ENCODE measurements around the gene ZNF384.

ZNF384 gene

DNA sequence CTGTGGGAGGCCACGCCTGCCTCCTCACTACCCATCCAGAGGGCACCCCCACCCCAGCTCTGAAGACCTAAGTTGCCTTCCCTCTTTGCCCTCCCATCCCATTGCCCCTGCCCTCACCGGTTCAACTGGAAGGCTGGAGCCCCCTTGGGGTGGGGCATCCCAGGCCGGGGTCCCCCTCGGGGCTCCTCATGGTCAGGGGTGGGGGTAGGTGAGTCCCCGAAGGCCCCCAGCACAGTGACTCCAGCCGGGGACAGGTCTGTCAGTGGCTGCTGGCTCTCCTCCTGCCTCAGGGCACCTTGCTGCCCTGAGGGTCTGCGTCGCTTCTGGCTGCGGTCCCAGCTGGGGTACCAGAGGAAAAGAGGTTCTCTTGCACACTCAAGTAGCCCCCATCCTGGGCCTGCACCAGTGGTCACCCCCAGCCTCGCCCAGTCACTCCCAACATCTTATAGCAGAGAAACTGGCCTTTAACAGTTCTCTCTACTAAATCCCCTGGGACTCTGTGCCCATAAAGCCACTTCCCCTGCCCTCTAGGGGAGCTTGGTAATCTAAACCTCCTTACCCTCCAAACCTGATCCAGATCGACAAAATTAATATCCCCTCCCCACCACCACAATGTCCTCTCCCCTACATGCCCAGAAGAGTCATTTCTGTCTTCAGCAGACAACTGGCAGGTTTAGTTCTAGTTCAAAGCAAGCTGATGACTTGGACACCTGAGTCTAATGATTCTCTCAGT lies 6.3 kb upstream of the ZNF384 start:
- TF ChIP-seq JUND (IDR thresholded peaks at IDR 0.05; ENCODE audit: low read depth) = no peak
- DNase-seq (ENCODE audit: low read depth in 1 of 2, low spot score in 1 of 2) = no peak
- in situ Hi-C loops (cut with HindIII; ENCODE audit: low pct_unique_long_range_greater_than_20kb, low sequenced_read_pairs) = no loop called here

GRCh38 chr12:6694701-6695100 lies 5.5 kb upstream of the ZNF384 start:
- DNase-seq (ENCODE audit: low read depth in 1 of 2, low spot score in 1 of 2) = no peak
- in situ Hi-C loops (cut with HindIII; ENCODE audit: low pct_unique_long_range_greater_than_20kb, low sequenced_read_pairs) = no loop called here
- no peak for TF ChIP-seq JUND (IDR thresholded peaks at IDR 0.05; ENCODE audit: low read depth)

- no peak for TF ChIP-seq JUND (IDR thresholded peaks at IDR 0.05; ENCODE audit: low read depth)
- no peak for DNase-seq (ENCODE audit: low read depth in 1 of 2, low spot score in 1 of 2)
- in situ Hi-C loops (cut with HindIII; ENCODE audit: low pct_unique_long_range_greater_than_20kb, low sequenced_read_pairs) = no loop called here
These were observed 4.7 kb upstream of the ZNF384 start for GRCh38 chr12:6693832-6694355.

DNA sequence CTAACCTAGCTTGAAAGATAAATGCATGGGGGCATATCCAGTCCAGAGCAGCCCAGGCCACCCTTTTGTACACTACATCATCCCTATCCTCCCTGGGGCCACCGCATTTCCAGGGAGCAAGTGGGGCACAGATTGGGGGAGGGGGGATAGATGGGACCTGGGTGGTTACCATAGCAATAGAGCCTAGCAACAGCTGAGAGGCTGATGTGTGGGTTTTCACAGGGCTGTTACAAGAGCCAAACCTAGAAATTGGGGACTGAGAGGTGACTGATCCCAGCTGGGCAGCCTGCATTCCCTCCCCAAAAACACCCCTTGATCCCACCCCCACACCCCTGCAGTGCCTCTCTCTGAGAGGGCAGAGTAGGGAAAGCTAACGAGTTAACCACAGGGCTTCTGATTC lies 3.7 kb upstream of the ZNF384 start:
- in situ Hi-C loops (cut with HindIII; ENCODE audit: low pct_unique_long_range_greater_than_20kb, low sequenced_read_pairs) = no loop called here
- TF ChIP-seq JUND (IDR thresholded peaks at IDR 0.05; ENCODE audit: low read depth) = no peak

DNA sequence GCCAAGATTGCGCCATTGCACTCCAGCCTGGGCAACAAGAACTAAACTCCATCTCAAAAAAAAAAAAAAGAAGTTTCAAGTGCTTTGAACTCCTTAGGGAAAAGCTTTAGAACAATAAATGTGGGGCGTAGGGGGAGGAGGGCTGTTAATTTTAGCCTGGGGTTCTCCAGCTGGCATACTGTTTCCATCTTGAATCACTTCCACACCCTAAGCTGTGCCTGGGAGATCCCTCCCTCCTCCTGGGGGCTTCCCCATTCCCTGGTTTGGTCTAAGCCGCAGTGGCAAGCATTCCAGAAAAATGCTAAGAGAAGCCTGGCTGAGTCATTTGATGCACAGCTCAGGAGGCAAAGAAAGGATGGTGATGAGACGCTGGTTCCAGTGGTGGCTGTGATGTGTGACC lies 2.3 kb upstream of the ZNF384 start:
- in situ Hi-C loops (cut with HindIII; ENCODE audit: low pct_unique_long_range_greater_than_20kb, low sequenced_read_pairs) = no loop called here
- no peak for DNase-seq (ENCODE audit: low read depth in 1 of 2, low spot score in 1 of 2)
- TF ChIP-seq JUND (IDR thresholded peaks at IDR 0.05; ENCODE audit: low read depth) = no peak

More for the DNA sequence above, 3.7 kb upstream of the ZNF384 start:
- DNase-seq (ENCODE audit: low read depth in 1 of 2, low spot score in 1 of 2) = no peak

DNA sequence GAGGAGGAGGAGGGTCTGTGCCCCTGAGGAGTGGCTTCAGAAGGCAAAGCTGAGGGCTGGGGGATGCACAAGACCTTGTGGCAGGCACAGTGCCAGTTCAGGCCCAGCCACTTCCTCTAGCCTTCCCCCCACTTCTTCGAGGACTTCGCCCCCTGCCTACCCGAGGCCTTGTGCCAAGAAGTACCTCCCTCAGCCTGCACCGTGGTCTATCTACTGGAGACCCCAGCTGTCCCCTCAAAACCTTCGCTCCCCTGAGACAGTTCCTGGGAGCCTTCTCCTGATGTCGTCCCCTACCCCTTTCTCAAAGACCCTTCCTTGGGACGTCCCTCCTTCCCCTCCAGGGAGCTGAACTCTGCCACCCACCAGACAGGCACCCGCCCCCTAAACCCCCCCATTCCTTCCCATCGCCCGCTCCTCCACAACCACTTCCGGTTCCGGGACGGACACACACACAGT lies 604 bp downstream of the ZNF384 start:
- DNase-seq (ENCODE audit: low read depth in 1 of 2, low spot score in 1 of 2) = no peak
- TF ChIP-seq JUND (IDR thresholded peaks at IDR 0.05; ENCODE audit: low read depth) = no peak
- in situ Hi-C loops (cut with HindIII; ENCODE audit: low pct_unique_long_range_greater_than_20kb, low sequenced_read_pairs) = no loop called here

- TF ChIP-seq JUND (IDR thresholded peaks at IDR 0.05; ENCODE audit: low read depth) = no peak
- DNase-seq (ENCODE audit: low read depth in 1 of 2, low spot score in 1 of 2) = no peak
- in situ Hi-C loops (cut with HindIII; ENCODE audit: low pct_unique_long_range_greater_than_20kb, low sequenced_read_pairs) = no loop called here
These were observed 3.4 kb downstream of the ZNF384 start for GRCh38 chr12:6685814-6686213.

DNA sequence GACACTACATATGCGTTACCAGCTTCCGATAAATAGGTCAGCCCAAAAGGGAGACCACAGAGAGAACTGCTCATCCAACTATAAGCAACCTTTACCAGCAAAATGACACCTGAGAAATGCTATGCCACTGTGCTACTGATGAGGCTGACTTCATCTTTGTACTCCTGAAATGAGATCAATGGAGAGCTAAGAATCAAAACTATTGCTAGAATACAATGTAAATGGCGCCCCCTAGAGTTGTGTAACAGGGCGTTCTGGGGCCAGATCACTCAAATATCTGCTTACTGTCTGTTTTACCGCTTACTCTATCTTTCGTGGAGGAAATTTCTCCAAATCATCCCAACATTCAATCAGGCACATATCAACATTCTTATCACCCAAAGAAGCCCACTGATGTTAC lies 4.6 kb downstream of the ZNF384 start:
- TF ChIP-seq JUND (IDR thresholded peaks at IDR 0.05; ENCODE audit: low read depth) = no peak
- DNase-seq (ENCODE audit: low read depth in 1 of 2, low spot score in 1 of 2) = peak in 1 of 2 experiments; percentile 18
- in situ Hi-C loops (cut with HindIII; ENCODE audit: low pct_unique_long_range_greater_than_20kb, low sequenced_read_pairs) = no loop called here

DNA sequence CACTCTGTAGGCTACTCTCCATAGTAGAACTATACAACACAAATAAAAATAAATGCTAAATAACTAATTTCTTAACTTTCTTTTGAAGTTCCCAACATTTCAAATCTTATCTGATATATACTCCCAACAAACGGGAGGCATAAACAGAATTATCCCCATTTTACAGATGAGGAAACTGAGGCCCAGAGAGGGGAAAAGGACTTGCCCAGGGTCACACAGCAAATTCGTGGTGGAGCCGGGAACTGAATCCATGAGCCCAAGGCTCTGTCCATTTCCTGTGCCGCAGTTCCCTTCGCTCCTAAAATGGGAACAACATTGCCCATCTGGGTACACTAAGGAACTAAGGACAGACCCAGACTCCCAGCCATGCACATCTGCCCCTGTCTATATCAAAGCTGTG lies 12.2 kb downstream of the ZNF384 start:
- in situ Hi-C loops (cut with HindIII; ENCODE audit: low pct_unique_long_range_greater_than_20kb, low sequenced_read_pairs) = no loop called here
- no peak for TF ChIP-seq JUND (IDR thresholded peaks at IDR 0.05; ENCODE audit: low read depth)
- DNase-seq (ENCODE audit: low read depth in 1 of 2, low spot score in 1 of 2) = no peak

DNA sequence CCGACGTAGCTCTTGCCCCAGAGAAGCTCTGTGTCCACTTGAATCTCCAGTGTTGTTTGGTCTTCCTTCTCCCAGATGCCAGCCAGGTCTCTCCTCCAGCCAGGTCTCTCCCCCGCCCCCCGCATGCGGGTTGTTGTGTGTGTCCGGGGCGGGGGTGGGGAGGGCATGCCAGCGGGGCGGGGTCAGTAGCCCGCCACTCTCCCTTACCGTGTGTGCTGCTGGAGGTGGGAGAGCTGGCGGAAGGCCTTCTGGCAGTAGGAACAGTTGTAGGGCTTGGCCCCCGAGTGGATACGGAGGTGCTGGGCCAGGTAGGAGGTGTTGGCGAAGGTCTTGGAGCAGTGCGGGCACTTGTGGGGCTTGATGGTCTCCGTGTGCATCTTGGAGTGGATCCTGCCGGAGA lies 17.0 kb downstream of the ZNF384 start:
- in situ Hi-C loops (cut with HindIII; ENCODE audit: low pct_unique_long_range_greater_than_20kb, low sequenced_read_pairs) = no loop called here
- TF ChIP-seq JUND (IDR thresholded peaks at IDR 0.05; ENCODE audit: low read depth) = no peak
- no peak for DNase-seq (ENCODE audit: low read depth in 1 of 2, low spot score in 1 of 2)

DNA sequence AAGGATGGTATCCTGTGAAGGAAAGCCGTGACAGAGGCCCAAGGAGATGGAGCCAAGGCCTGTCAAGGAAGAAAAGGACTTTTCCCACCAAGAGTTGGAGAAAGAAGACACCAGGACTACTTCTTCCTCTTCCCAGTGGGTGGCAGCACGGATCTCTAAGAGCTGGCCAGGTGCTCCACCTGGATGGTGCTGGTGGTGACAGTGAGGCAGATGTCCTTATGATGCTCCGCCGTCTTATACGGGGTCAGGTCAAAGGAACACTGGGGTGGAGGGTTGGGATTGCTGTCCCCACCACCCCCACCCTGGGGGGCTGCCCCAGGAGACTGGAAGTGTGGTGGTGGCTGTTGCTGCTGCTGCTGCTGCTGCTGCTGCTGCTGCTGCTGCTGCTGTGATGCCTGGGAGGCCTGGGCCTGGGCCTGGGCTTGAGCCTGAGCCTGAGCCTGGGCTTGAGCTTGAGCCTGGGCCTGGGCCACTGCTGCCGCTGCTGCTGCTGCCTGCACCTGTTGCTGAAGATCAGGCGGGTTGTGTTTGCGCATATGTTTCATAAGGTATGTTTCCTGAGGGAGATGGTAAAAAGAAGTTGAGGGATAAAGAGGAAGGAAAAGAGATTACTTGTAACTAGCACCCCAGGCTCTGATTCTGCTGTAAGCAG lies 21.5 kb downstream of the ZNF384 start:
- peak in 1 of 2 experiments; percentile 47 for DNase-seq (ENCODE audit: low read depth in 1 of 2, low spot score in 1 of 2)
- in situ Hi-C loops (cut with HindIII; ENCODE audit: low pct_unique_long_range_greater_than_20kb, low sequenced_read_pairs) = no loop called here

GRCh38 chr12:6666211-6666610 lies 23.0 kb downstream of the ZNF384 start:
- no peak for TF ChIP-seq JUND (IDR thresholded peaks at IDR 0.05; ENCODE audit: low read depth)
- in situ Hi-C loops (cut with HindIII; ENCODE audit: low pct_unique_long_range_greater_than_20kb, low sequenced_read_pairs) = no loop called here
- no peak for DNase-seq (ENCODE audit: low read depth in 1 of 2, low spot score in 1 of 2)

More for the DNA sequence above, 21.5 kb downstream of the ZNF384 start:
- TF ChIP-seq JUND (IDR thresholded peaks at IDR 0.05; ENCODE audit: low read depth) = no peak

GRCh38 chr12:6664902-6665301 lies 24.3 kb downstream of the ZNF384 start:
- DNase-seq (ENCODE audit: low read depth in 1 of 2, low spot score in 1 of 2) = no peak
- in situ Hi-C loops (cut with HindIII; ENCODE audit: low pct_unique_long_range_greater_than_20kb, low sequenced_read_pairs) = no loop called here
- no peak for TF ChIP-seq JUND (IDR thresholded peaks at IDR 0.05; ENCODE audit: low read depth)
